ENCODE results near the gene SLC18A3.

DNA sequence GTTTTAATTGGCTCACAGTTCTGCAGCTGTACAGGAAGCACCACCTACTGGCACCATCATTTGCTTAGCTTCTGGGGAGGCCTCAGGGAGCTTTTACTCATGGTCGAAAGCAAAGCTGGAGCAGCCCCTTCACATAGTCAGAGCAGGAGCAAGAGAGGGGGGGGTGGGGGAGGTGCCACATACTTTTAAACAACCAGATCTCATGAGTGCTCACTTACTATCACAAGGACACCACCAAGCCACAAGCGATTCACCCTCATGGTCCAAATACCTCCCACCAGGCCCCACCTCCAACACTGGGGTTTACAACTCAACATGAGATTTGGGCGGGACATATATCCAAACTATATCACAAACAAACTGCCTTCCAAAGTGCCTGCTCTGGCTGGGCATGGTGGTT, 31.7 kb upstream of the SLC18A3 start:
- TF ChIP-seq POLR2A (IDR thresholded peaks at IDR 0.05) (no peak), CTCF (IDR thresholded peaks at IDR 0.05) (no peak)

All from testis (tissue), 2 donors.